GM19351 (cell line): ENCODE results near the gene CEP70.

Source experiments
- ATAC-seq: cut with Tn5 transposase; IDR thresholded peaks from one replicate; pipeline ENCODE4 v1.9.1; 2021; ENCODE audit warnings: mild to moderate bottlenecking, moderate library complexity; ENCODE audit not compliant: unreplicated experiment

The CEP70 gene

GRCh38 chr3:138472141-138472825, 121.8 kb downstream of the CEP70 start:
- no peak for ATAC-seq

GRCh38 chr3:138471481-138471880, 122.6 kb downstream of the CEP70 start:
- ATAC-seq, result no peak

DNA sequence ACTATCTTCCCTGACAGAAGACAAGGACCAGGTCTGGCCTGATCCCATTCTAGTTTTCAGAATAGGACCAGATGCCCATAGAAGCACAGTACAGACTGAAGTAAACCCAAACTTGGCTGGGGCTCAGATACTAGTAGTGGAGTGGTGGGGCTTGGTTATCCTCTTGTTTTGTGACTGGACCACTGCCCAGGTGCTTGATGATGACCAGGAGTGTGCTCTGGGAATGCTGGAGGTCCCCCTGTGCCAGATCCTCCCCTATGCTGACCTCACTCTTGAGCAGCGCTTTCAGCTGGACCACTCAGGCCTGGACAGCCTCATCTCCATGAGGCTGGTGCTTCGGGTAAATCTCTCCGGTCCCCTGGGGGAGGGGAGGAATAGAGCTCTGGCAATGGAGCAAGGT, 123.4 kb downstream of the CEP70 start:
- ATAC-seq, result no peak

- ATAC-seq, result no peak
These were observed 124.2 kb downstream of the CEP70 start for GRCh38 chr3:138469874-138470273.

DNA sequence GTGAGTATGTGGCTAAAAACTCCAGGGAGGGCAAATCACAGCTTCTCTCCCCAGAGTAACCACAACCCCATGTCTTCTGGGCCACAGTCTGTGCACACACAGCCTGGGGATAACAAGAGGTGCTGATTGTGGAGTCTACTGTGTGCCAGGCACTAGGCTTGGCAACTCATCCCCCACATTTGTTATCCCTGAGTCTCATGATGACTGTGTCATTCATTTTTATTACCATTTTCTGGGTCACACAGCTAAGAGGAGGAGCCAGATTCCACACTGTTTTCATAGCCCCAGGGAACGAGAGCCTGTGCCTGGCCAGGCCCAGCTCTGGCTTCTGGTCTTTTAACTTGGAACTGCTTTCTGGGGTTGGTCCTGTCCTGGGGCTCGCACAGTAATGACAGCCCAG, 125.2 kb downstream of the CEP70 start:
- ATAC-seq, result no peak

- no peak for ATAC-seq
These were observed 125.6 kb downstream of the CEP70 start for GRCh38 chr3:138468451-138468850.

DNA sequence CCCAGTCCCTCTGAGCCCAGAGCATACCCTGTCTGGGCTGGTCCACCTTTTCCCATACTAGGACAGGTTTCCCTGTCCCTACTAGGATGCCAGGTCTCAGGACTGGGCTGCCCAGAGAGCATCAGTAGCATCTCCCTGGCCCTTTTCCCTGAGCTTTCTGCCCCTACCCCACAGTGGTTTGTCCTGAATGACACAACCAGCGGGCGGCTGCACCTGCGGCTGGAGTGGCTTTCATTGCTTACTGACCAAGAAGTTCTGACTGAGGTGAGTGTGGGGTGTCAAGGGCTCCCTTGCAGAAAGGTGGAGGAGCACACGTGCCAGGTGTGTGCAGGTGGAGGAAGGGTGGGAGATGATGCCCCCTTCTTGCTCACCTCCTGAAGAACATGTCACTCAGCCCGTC, 126.1 kb downstream of the CEP70 start:
- ATAC-seq, result no peak

GRCh38 chr3:138465925-138466324, 128.1 kb downstream of the CEP70 start:
- ATAC-seq, result no peak

DNA sequence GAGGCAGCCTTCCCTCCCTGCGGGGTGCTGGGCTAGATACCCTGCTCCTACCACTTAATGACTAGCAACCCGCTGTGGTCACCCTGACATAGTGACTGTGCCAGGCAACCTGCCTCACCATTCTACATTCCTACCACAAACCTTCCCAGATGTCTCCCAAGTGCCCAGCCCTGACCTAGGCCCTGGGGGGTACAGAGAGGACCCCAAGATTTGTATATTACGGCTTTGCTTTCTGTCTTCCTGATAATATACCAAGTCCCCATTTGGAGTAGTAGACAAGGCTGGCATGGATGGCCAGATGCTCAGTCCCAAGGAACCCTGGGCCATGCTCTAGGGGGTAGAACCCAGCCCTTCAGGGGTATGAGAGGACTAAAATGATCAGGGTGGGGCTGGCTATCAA, 128.6 kb downstream of the CEP70 start:
- no peak for ATAC-seq

DNA sequence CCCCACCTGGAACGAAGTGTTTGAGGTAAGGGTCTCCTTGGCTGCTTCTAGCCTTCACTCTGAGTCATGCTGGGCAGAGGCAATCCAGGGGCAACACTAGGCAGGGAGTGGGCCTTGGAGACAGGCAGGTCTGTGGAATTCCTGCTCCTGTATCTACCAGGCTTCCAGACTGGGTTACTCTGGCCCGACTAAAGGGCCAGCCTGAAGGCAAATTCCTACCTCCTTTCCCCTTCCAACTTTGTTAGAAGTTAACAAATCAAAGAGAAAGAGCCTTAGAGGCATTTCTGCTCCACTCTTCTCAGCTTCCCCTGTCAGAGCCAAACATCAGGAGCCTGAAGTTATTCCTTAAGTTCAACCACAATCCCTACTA, 129.6 kb downstream of the CEP70 start:
- no peak for ATAC-seq

- ATAC-seq, result no peak
These were observed 130.2 kb downstream of the CEP70 start for GRCh38 chr3:138463724-138464490.

DNA sequence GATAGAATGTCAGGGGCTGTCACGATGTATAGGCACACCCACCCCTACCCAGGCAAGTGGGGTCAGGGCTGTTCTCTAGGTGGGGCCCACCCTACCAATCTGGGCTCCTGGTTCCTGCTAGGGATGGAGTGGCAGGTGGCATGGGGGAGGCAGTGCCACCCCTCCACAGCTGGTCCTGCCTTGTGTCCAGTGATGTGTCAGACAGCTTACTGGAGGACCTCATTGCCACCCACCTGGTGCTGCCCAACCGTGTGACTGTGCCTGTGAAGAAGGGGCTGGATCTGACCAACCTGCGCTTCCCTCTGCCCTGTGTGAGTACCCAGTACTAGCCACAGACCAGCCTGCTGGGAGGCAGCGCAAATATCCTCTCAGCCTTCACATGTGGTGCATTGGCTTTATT, 132.2 kb downstream of the CEP70 start:
- ATAC-seq, result no peak

- no peak for ATAC-seq
These were observed 132.8 kb downstream of the CEP70 start for GRCh38 chr3:138461246-138461645.

DNA sequence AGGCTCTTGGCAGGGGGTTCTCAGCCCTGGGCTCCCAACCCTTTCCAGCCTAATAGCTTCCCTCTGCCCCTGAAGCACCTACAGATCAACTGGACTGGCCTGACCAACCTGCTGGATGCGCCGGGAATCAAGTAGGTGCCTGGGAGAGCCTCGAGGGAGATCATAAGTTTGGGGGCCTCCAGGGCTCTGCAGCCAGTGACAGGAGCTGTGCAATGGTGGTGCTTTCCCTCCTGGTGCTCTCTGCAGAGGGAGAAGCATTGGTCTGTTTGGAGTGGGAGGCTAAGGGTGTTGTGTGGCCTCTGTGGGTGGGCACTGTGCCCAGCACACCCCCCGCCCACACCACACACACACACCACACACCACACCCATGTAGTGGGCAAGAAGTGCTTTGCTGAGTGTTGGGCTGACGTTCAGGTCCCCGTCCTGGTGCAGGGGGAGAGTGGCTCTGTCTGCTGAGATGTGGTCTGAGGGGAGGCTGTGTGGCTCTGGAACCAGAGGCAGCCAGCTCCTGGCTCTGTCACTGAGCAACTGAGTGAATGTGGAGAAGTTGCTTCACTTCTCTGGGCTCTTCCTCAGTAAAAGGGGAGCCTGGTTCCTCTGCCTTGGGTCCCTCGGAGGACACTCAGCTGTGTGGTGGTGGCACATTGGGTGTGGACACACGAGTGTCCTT, 133.4 kb downstream of the CEP70 start:
- no peak for ATAC-seq

DNA sequence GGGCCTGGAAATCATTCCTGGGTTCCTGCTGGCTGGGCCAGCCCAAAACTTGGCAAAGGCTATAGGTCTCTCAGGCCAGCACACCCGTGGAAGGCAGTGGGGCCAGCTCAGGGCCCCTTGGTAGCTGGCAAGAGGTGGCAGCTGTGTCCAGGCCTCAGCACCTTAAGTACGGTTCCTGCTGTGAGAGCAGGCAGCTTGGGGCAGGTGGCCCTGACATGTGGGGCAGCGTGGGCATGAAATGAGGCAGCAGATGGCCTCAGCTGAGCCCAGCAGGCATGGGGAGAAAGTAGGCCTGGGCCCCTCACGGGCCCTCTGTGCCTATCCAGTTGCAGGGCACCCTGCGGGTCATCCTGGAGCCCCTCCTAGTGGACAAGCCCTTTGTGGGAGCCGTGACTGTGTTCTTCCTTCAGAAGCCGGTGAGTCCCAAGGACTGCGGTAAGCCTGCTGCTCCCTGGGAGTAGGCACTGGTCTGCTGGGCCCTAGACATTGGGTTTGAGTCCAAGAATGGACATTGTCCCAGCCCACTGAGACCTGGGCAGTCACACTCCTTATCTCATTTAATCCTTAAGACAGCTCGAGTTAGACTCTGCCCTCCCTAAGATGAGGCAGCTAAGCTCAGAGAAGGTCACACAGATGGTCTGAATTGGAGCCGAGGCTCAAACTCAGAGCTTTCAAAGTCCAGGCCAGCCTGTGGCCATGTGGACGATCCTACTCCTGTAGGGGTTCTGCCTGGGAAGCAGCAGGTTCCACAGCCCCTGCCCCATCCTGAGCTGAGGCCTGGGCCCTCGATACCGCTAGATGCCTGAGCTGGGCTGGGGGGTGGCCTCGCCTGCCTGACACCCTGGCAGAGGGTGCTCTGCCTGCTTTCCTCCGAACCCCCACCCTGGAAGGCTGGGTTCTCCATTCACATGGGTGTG, 134.2 kb downstream of the CEP70 start:
- ATAC-seq, result no peak

GRCh38 chr3:138458774-138459499, 135.1 kb downstream of the CEP70 start:
- no peak for ATAC-seq

- ATAC-seq, result no peak
These were observed 136.0 kb downstream of the CEP70 start for GRCh38 chr3:138457863-138458735.

GRCh38 chr3:138456961-138457862, 136.8 kb downstream of the CEP70 start:
- no peak for ATAC-seq
